HG02852 (cell line): Measurements from ENCODE around the gene CCP110.
A peak's percentile ranks its signal among the peaks of the same experiment; 100 is the strongest.

Experiments
- ATAC-seq: cut with Tn5 transposase; IDR thresholded peaks from one replicate; pipeline ENCODE4 v1.9.1; 2021; ENCODE audit warnings: mild to moderate bottlenecking, moderate library complexity; ENCODE audit not compliant: unreplicated experiment

The CCP110 gene

DNA sequence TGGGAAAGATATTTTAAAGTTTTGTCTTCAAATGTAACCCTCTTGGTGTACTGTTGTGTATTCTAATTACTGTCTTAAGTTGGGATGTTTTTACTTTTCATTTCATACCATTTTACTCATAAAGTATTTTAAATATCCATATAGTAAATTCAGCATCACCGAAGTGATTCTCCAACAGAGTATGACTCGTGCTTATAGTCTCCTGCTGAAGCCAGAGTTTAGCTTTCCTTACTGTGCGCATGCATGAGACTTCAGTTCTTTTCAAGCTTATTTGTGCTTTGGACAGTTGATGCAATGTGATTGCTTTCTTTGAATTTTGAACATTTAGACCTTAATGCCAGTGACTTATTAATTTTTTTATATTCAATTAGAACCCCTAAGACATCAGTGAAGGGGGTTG is 24.4 kb downstream of the CCP110 start:
- no peak for ATAC-seq

DNA sequence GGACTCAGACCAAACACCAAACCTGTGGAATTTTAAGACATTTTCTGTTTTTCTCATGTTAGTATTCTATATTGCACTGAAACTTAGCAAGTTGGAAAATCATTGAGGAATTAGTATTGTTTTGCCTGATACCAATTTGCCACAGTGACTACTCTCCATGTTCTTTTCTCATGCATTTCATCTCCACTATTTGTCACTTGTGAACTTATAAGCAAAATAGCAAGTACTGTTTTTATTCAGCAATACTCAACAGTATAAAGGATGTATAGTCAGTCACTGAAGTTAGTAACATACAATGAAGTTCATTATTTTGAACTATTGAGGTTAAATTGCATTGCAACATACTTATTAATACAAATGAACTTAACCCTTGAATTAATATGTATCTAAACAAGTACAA is 25.9 kb downstream of the CCP110 start:
- ATAC-seq, result no peak

DNA sequence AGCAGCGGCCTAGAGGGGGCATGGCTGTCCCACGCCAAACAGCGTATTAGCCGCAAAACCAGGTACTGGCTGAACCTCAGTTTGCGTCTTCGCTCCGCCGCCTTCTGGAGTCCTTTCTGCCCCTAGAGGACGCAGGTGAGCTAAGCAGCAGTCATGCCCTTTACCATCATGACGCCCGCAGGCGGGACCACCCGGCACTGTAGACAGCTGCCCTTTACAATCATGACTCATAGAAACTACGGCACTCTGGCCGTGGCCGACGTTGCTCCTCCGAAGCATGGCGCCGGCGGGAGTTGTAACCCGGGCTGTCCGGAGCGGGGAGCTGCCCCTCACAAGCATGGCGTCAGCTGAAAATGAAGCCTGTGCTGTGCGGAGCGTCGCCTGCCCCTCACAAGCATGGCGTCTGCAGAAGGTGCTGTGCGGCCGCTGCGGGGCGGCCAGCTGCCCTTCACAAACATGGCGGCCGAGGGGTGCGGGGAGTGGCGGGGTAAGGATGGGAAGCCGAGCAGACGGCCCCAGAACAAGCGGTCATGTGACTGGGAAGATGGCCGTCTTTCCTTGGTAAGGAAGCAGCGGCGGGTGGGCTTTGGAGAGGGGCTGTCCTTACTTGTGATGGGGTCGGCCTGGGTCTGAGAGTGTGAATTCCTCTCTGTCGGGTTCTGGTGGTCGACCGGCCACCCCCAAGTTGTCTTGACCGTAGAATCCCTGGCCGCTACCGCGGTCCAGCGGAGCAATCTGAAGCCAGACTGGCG is 31.6 kb downstream of the CCP110 start, which contains the start of gene VPS35L:
Gene VPS35L (plus strand): TSS at position 518 of the 752 bp plus-strand sequence. CDS start 27 bp downstream, at position 545.
- peak; percentile 96 for ATAC-seq

- ATAC-seq, result no peak
Measured at GRCh38 chr16:19555938-19556771, 32.4 kb downstream of the CCP110 start.

DNA sequence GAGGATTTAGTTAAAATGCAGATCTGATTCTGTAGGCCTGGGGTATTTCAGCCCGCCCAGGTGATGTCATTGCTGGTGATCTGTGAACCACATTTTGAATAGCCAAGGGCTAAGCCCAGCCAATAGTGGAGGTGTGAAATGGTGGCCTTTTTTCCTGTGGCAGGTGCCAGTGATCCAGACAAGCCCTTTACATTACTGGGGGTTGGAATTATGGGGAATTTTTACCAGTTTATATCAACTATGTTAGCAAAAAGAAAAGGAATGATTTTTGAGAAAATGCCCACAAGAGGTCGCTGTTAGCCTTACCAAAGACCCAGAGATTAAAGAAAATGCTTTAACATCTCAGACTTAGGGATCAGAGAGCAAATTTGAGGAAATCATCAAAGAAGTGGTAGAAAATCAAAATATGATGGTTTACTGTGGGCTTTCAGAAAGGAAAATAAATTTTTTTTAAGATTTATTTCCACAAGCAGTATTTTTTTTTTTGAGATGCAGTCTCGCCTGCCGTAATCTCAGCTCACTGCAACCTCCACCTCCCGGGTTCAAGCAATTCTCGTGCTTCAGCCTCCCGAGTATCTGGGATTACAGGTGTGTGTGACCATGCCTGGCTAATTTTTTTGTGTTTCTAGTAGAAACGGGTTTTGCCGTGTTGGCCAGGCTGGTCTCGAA is 35.6 kb downstream of the CCP110 start:
- ATAC-seq, result no peak

GRCh38 chr16:19560078-19560477 is 36.3 kb downstream of the CCP110 start:
- no peak for ATAC-seq

DNA sequence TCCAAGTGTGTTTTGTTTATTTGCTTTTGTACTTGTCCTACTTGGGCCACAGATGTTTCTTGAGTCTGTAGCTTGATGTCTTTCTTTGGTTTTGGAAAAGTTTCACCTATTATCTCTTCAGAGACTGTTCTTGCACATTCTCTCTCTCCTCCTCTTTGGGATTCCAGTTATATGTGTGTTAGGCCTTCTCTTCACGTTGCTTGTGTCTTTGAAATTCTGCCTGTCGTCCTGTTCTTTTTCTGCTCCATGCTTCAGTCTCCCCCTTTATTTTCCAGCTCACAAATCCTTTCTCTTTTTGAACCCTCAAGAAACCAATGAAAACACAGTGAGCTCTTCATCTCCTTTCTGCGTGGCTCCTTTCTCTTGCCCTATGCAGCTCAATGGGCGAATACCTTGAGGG is 39.6 kb downstream of the CCP110 start:
- ATAC-seq, result no peak

- no peak for ATAC-seq
Measured at GRCh38 chr16:19566362-19566761, 42.6 kb downstream of the CCP110 start.

DNA sequence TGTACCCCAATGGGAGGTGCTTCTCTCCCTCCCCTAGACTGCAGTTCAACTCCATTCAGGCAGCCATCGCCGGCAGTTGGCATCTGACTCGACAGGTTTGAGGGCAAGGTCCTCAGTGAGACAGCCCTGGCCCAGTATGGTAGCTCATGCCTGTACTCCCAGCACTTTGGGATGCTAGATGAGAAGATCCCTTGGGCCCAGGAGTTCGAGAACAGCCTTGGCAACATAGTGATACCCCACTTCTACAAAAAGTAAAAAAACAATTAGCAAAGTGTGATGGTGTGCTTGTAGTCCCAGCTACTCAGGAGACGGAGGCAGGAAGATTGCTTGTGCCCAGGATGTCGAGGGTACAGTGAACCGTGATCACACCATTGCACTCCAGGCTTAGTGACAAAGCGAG is 43.8 kb downstream of the CCP110 start:
- ATAC-seq, result no peak

DNA sequence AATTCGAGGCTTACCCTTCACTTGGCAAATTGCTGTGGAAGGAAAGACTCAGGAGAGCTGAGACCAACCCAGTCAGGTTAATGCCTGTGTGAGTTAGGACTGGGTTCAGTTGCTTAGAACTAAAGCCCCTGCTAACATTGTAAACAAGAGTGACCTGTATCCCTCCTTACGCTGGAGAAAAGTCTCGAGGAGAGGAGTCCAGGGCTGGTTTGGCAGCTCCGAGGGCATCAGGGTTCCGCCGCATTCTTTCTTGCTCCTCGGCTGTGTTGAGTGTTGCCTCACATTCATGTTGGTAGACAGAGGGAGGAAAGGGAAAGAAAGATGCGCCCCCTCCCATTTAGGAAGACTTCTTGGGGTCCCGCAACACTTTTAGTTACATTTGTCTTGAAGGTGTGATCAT is 50.3 kb downstream of the CCP110 start:
- ATAC-seq, result no peak

DNA sequence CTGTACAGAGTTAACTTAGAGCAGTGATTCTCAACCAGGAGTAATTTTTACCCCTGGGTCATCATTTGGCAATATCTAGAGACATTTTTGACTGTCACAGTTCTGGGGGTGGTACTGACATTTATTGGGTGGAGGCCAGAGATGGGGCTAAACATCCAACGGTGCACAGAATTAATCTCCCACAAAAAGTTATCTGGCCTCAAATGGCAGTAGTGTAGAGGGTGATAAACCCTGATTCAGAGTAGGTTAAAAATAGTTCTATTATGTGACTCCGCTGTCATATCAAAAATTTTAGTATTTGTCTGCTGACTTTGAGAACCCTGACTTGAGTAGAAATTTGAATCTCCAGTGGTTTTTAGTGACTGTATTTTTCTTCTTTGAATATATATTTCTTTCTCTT is 50.9 kb downstream of the CCP110 start:
- ATAC-seq, result no peak

DNA sequence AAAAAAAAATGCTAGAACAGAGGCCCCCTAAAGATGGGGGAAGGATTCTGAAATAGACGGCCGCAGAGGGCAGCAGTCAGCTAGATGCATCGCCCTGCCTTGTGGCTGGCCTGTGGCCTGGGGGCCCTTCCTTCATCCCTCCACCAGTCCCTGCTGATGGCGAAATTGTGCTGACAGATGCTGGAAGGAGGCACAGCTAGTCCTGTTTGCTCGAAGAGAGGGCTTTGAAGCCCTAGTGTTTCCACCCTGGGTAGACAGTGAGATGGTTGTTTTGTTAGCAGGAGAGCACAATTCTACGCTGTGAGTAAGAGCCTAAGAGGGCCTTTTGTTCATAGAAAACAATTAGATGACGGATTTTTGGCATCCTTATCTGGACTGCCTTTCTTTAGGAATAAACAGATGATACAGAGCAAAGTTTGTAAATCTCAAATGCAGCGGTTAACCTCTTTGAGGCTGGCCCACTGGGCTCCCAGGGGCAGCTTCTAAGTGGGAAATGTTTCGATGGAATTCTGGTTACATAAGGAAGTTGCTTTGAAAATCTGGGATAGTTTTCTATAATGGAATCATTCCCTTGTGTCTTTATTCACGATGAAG is 54.7 kb downstream of the CCP110 start:
- no peak for ATAC-seq

GRCh38 chr16:19582050-19582831 is 58.5 kb downstream of the CCP110 start:
- no peak for ATAC-seq

DNA sequence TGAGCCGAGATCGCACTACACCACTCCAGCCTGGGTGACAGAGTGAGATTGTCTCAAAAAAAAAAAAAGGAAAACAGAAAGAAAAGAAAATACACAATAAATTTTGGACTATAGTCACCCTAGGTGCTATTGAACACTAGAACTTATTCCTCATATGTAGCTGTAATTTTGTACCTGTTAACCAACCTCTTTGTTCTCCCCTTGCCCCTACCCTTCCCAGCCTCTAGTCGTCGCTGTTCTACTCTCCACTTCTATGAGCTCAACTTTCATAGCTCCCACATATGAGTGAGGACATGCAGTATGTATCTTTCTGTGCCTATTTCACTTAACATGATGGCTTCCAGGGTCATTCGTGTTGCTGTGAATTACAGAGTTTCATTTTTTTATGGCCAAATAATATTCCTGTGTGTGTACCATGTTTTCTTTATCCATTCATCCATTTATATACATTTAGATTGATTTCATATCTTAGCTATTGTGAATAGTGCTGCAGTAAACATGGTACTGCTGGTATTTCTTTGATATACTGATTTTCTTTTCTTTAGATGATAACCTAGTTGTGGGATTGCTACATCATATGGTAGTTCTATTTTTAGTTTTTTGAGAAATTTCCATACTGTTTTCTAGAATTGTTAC is 60.0 kb downstream of the CCP110 start:
- no peak for ATAC-seq

DNA sequence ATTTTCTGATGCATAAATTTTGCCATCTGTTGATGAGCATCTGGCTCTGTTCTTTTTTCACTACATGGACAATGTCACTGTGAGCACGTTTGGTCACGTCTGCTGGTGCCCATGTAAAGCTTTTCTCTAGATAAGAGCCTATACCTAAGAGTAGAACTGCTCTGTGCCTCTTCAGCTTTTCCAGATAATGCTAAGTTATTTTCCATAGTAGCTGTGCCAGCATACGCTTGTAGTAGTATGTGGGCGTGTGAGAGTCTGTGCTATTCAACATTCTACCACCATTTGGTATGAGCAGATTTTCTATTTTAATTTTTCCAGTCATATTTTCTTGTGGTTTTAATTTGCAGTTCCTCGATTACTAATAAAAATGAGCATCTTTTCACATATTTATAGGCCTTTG is 64.9 kb downstream of the CCP110 start:
- no peak for ATAC-seq

DNA sequence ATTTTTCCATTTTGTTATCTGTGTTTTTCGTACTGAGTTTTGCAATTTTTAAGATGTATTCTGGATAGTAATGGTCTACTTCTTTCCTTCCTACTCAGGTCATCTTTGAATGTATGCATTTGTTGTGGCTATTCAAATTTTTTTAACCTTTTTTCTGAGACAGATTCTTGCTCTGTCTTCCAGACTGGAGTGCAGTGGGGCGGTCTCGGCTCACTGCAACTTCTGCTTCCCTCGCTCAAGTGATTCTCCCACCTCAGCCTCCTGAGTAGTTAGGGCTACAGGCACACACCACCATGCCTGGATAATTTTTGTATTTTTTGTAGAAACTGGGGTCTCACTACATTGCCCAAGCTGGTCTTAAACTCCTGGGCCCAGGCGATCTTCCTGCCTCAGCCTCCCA is 65.4 kb downstream of the CCP110 start:
- no peak for ATAC-seq

GRCh38 chr16:19589771-19590302 is 66.1 kb downstream of the CCP110 start:
- ATAC-seq, result no peak

GRCh38 chr16:19595043-19595767 is 71.5 kb downstream of the CCP110 start:
- no peak for ATAC-seq
